SU-DHL-6 (cell line): ENCODE results near the gene SCO2.

Experiments used
- EZH2phosphoT487 ChIP-seq: fragments of 200-600 bp; sonication (generic), shearing (Covaris generic); conservative IDR thresholded peaks from 2 replicates; pipeline ENCODE4 v1.6.1; 2018; ENCODE audit warnings: mild to moderate bottlenecking, antibody characterized with exemption, low read length, moderate library complexity, mixed read lengths
- TF ChIP-seq, protein P1 (sequence below): fragments of 200-600 bp; sonication (generic); IDR thresholded peaks from one replicate; pipeline ENCODE4 v1.5.1; 2017; ENCODE audit warnings: antibody characterized with exemption, mild to moderate bottlenecking, low read length, moderate library complexity; ENCODE audit not compliant: insufficient read depth, poor library complexity, severe bottlenecking

DNA sequence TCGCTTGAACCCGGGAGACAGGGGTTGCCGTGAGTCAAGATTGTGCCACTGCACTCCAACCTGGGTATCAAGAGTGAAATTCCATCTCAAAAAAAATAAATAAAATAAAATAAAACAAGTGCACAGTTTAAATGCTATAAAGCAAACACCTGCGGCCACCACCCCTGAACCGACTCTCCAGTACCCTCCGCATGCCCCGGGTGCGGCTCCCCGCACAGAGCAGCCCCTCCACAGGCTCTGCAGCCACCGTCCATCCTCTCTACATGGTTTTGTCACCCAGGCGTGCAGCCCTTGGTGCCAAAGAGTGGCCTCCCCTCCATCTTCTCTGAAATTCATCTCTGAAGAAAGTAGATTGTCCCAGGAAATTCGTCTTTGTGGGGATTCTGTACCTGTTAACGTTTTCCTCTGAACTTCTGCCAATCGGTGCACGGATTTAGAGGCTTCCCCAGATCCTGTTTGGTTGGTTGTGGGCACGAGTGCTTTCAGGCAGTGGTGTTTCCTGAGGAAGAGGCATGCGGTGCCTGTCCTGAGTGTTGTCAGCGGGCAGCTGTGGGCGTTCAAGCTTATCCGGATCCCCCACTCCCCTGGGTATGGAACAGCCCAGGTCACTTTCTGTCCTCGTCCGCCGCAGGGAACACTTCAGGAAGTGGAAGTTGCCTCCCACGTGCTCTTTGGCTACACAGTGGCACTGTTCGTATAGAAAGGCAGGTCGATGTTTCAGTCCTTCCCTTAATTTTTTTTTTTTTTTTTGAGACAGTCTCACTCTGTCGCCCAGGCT lies 34.7 kb downstream of the SCO2 start:
- TF ChIP-seq, protein P1, sequence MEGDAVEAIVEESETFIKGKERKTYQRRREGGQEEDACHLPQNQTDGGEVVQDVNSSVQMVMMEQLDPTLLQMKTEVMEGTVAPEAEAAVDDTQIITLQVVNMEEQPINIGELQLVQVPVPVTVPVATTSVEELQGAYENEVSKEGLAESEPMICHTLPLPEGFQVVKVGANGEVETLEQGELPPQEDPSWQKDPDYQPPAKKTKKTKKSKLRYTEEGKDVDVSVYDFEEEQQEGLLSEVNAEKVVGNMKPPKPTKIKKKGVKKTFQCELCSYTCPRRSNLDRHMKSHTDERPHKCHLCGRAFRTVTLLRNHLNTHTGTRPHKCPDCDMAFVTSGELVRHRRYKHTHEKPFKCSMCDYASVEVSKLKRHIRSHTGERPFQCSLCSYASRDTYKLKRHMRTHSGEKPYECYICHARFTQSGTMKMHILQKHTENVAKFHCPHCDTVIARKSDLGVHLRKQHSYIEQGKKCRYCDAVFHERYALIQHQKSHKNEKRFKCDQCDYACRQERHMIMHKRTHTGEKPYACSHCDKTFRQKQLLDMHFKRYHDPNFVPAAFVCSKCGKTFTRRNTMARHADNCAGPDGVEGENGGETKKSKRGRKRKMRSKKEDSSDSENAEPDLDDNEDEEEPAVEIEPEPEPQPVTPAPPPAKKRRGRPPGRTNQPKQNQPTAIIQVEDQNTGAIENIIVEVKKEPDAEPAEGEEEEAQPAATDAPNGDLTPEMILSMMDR = no peak
- no peak for TF ChIP-seq EZH2phosphoT487
